Measurements from ENCODE around the gene KCNK5.

The KCNK5 gene

DNA sequence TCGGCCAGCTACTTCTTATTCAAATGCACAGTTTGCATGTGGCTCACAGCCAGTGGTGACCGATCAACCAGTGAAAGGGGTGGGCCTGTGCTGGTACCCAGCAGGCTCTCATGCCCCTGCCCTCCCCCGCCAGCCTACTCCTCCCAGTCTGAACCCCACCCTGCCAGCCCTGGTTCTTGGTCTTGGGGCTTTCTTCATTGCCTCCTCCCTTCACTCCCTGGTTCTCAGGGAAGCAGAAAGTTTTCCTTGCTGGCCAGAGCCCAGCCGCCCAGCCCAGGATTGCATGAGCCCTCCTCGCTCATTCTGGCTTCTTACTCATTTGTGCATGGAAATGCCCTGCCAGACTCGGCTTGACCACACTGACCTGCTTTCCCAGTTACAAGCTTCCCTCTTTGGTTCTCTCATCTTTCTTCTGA is 44.1 kb upstream of the KCNK5 start:
- H3K9me3 ChIP-seq (ENCODE audit: severe bottlenecking), result no peaks in the 10 kb centered on the region
- H3K36me3 ChIP-seq (ENCODE audit: low read depth), result no peaks in the 10 kb centered on the region
- no peak overlapping the region for H3K27ac ChIP-seq (ENCODE audit: poor library complexity, severe bottlenecking)
- H3K27me3 ChIP-seq (ENCODE audit: insufficient read depth, poor library complexity, severe bottlenecking), result no peaks in the 10 kb centered on the region
- no peak for ATAC-seq (ENCODE audit: low read depth)
- no peak for DNase-seq (ENCODE audit: low spot score)
- TF ChIP-seq, protein P1, sequence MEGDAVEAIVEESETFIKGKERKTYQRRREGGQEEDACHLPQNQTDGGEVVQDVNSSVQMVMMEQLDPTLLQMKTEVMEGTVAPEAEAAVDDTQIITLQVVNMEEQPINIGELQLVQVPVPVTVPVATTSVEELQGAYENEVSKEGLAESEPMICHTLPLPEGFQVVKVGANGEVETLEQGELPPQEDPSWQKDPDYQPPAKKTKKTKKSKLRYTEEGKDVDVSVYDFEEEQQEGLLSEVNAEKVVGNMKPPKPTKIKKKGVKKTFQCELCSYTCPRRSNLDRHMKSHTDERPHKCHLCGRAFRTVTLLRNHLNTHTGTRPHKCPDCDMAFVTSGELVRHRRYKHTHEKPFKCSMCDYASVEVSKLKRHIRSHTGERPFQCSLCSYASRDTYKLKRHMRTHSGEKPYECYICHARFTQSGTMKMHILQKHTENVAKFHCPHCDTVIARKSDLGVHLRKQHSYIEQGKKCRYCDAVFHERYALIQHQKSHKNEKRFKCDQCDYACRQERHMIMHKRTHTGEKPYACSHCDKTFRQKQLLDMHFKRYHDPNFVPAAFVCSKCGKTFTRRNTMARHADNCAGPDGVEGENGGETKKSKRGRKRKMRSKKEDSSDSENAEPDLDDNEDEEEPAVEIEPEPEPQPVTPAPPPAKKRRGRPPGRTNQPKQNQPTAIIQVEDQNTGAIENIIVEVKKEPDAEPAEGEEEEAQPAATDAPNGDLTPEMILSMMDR (IDR thresholded peaks at IDR 0.05; ENCODE audit: poor library complexity, severe bottlenecking), result no peak
- no peaks in the 10 kb centered on the region for H3K4me1 ChIP-seq (ENCODE audit: insufficient read depth, poor library complexity, severe bottlenecking)
- H3K4me3 ChIP-seq (ENCODE audit: severe bottlenecking), result no peak overlapping the region

DNA sequence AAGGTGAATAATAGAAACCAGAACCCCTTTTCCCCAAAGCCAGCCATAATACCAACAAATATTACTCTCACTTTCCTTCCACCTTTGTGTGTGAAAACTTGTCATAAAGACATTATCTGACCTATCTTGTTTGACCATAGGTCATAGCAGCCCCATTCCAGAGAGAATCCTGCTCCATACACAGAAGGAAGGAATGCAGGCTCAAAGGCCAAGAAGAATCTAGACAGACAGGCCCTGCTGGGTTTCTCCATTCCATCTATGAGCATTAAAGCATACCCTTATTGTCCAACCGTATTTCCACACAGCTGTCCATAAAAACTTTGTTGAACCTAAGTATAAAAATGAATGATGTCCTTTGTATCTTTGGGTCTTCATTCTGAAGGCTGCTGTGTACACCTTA is 40.7 kb upstream of the KCNK5 start:
- Histone ChIP-seq H3K4me1 (ENCODE audit: insufficient read depth, poor library complexity, severe bottlenecking) (no peaks in the 10 kb centered on the region), H3K4me3 (ENCODE audit: severe bottlenecking) (no peak overlapping the region), H3K27me3 (ENCODE audit: insufficient read depth, poor library complexity, severe bottlenecking) (no peaks in the 10 kb centered on the region), H3K27ac (ENCODE audit: poor library complexity, severe bottlenecking) (no peak overlapping the region), H3K9me3 (ENCODE audit: severe bottlenecking) (no peaks in the 10 kb centered on the region), H3K36me3 (ENCODE audit: low read depth) (no peaks in the 10 kb centered on the region)
- DNase-seq (ENCODE audit: low spot score), result no peak
- TF ChIP-seq, protein P1 (IDR thresholded peaks at IDR 0.05; ENCODE audit: poor library complexity, severe bottlenecking), result no peak
- ATAC-seq (ENCODE audit: low read depth), result no peak

DNA sequence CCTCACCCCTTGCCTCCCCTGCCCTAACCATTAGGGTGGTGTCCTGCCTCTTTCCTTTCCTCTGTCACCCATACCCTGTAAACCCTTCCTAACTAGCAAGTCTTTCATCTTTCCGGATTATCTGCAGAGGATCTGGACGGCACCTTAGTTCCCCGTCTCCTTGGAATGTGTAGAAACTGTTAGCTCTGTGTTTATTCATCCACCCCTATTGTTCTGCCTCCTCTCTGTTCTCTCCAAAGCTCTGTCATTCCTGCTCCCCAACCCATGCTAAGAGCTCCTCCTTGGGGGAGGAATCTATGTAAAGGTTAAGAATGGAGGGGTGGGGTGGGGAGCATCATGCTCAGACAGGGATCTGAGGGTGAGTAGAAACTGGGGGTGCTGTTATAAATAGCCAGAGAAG is 39.4 kb upstream of the KCNK5 start:
- H3K4me1 ChIP-seq (ENCODE audit: insufficient read depth, poor library complexity, severe bottlenecking), result no peaks in the 10 kb centered on the region
- H3K9me3 ChIP-seq (ENCODE audit: severe bottlenecking), result no peaks in the 10 kb centered on the region
- H3K36me3 ChIP-seq (ENCODE audit: low read depth), result no peaks in the 10 kb centered on the region
- no peak overlapping the region for H3K27ac ChIP-seq (ENCODE audit: poor library complexity, severe bottlenecking)
- DNase-seq (ENCODE audit: low spot score) (no peak), ATAC-seq (ENCODE audit: low read depth) (no peak)
- no peak overlapping the region for H3K4me3 ChIP-seq (ENCODE audit: severe bottlenecking)
- TF ChIP-seq, protein P1 (IDR thresholded peaks at IDR 0.05; ENCODE audit: poor library complexity, severe bottlenecking), result no peak
- no peaks in the 10 kb centered on the region for H3K27me3 ChIP-seq (ENCODE audit: insufficient read depth, poor library complexity, severe bottlenecking)

DNA sequence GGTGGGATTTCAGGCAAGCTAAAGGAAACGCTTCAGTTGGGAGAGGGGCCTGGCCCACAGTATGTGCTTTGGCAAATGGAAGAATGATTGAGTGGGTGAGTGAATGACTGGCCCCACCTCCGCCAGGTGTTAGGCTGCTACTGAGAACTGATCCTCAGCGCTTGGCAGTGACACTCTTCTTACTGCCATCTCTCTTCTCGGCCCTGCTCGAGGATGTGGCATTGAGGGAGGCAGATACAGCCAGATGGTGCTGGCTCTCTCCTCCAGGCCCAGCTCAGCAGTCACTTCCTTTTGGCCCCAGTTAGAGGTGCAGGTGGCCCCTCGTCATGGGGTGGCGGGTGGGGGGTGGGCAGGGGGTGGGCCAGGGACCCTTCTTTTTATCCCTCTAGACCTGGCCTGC is 38.9 kb upstream of the KCNK5 start:
- ATAC-seq (ENCODE audit: low read depth) (no peak), DNase-seq (ENCODE audit: low spot score) (no peak)
- Histone ChIP-seq H3K9me3 (ENCODE audit: severe bottlenecking) (no peaks in the 10 kb centered on the region), H3K4me1 (ENCODE audit: insufficient read depth, poor library complexity, severe bottlenecking) (no peaks in the 10 kb centered on the region), H3K4me3 (ENCODE audit: severe bottlenecking) (no peak overlapping the region), H3K27ac (ENCODE audit: poor library complexity, severe bottlenecking) (no peak overlapping the region), H3K27me3 (ENCODE audit: insufficient read depth, poor library complexity, severe bottlenecking) (no peaks in the 10 kb centered on the region), H3K36me3 (ENCODE audit: low read depth) (no peaks in the 10 kb centered on the region)
- TF ChIP-seq, protein P1 (IDR thresholded peaks at IDR 0.05; ENCODE audit: poor library complexity, severe bottlenecking), result no peak

DNA sequence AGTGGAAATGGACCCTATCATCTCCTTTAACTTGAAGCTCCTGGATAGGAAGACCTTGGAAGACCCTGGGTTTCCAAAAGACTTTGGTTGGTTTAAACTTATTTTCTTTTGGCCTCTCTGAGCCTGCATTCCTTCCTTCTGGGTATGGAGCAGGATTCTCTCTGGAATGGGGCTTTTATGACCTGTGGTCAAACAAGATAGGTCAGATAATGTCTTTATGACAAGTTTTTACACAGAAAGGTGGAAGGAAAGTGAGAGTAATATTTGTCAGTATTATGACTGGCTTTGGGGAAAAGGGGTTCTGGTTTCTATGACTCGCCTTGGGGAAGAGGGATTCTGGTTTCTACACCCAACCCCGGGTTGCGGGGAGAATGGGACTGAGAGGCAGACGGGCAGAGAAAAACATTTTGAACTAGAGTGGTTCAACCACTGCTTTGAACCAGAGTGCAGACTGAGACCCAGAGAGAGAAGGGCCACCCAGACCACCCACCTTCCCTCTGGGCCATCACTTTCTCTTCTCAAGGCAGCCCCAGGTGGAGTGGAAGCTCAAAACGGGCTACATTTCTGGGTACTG is 37.6 kb upstream of the KCNK5 start:
- TF ChIP-seq, protein P1 (IDR thresholded peaks at IDR 0.05; ENCODE audit: poor library complexity, severe bottlenecking), result no peak
- H3K36me3 ChIP-seq (ENCODE audit: low read depth), result no peaks in the 10 kb centered on the region
- H3K4me1 ChIP-seq (ENCODE audit: insufficient read depth, poor library complexity, severe bottlenecking), result no peaks in the 10 kb centered on the region
- no peak overlapping the region for H3K4me3 ChIP-seq (ENCODE audit: severe bottlenecking)
- no peak for ATAC-seq (ENCODE audit: low read depth)
- no peaks in the 10 kb centered on the region for H3K9me3 ChIP-seq (ENCODE audit: severe bottlenecking)
- no peak for DNase-seq (ENCODE audit: low spot score)
- no peaks in the 10 kb centered on the region for H3K27me3 ChIP-seq (ENCODE audit: insufficient read depth, poor library complexity, severe bottlenecking)
- no peak overlapping the region for H3K27ac ChIP-seq (ENCODE audit: poor library complexity, severe bottlenecking)

All from RWPE2 (cell line).